H9 (cell line): ENCODE data around the gene IFNL3. TPM values are rescaled to one million over a fixed set of nuclear protein-coding genes. Genes with fewer than 3 reads are reported as not detected.

Source experiments
- DNase-seq: peaks from one replicate; pipeline ENCODE4 v3.0.0-alpha.2; 2017
- H2AFZ ChIP-seq: one replicate; pipeline ENCODE4 v1.6.1; 2013; ENCODE audit warnings: mild to moderate bottlenecking, low read length, control low read depth, moderate library complexity
- H2AK5ac ChIP-seq: 2 replicates; pipeline ENCODE4 v1.6.1; 2013; ENCODE audit warnings: low read length, control low read depth, mixed read lengths; ENCODE audit not compliant: insufficient read length
- H2BK120ac ChIP-seq: one replicate; pipeline ENCODE4 v1.6.1; 2013; ENCODE audit warnings: low read depth, mild to moderate bottlenecking, low read length, control low read depth, inconsistent platforms; ENCODE audit not compliant: poor library complexity, severe bottlenecking
- H2BK12ac ChIP-seq: 2 replicates; pipeline ENCODE4 v1.6.1; 2013; ENCODE audit warnings: low read length, control low read depth, mixed read lengths, low read depth; ENCODE audit not compliant: insufficient read length
- H2BK15ac ChIP-seq: 2 replicates; pipeline ENCODE4 v1.6.1; 2013; ENCODE audit warnings: low read depth, low read length, control low read depth
- H2BK20ac ChIP-seq: one replicate; pipeline ENCODE4 v1.6.1; 2013; ENCODE audit warnings: low read depth, mild to moderate bottlenecking, low read length, control low read depth, inconsistent platforms; ENCODE audit not compliant: poor library complexity, severe bottlenecking
- H2BK5ac ChIP-seq: 2 replicates; pipeline ENCODE4 v1.6.1; 2013; ENCODE audit warnings: low read length, control low read depth, mixed read lengths; ENCODE audit not compliant: insufficient read length
- H3K14ac ChIP-seq: 2 replicates; pipeline ENCODE4 v1.6.1; 2013; ENCODE audit warnings: low read length, control low read depth; ENCODE audit not compliant: insufficient read depth
- H3K18ac ChIP-seq: 2 replicates; pipeline ENCODE4 v1.6.1; 2013; ENCODE audit warnings: low read depth, mild to moderate bottlenecking, mixed read lengths, low read length, control low read depth; ENCODE audit not compliant: insufficient read length
- H3K23ac ChIP-seq: 2 replicates; pipeline ENCODE4 v1.6.1; 2013; ENCODE audit warnings: low read length, control low read depth, mixed read lengths, low read depth; ENCODE audit not compliant: insufficient read length
- H3K23me2 ChIP-seq: 2 replicates; pipeline ENCODE4 v1.6.1; 2013; ENCODE audit warnings: low read depth, mild to moderate bottlenecking, mixed read lengths, low read length, control low read depth; ENCODE audit not compliant: insufficient read length, poor library complexity, severe bottlenecking
- H3K27ac ChIP-seq: 2 replicates; pipeline ENCODE4 v1.5.1; 2013; ENCODE audit warnings: low read length, control low read depth, mixed read lengths, low read depth; ENCODE audit not compliant: insufficient read length
- H3K27me3 ChIP-seq: 2 replicates; pipeline ENCODE4 v1.6.1; 2013; ENCODE audit warnings: low read length, control low read depth, inconsistent platforms; ENCODE audit not compliant: insufficient read depth
- H3K4ac ChIP-seq: 2 replicates; pipeline ENCODE4 v1.6.1; 2013; ENCODE audit warnings: low read depth, mild to moderate bottlenecking, control low read depth, inconsistent platforms, low read length, moderate library complexity
- H3K4me1 ChIP-seq: 2 replicates; pipeline ENCODE4 v1.6.1; 2013; ENCODE audit warnings: low read length, control low read depth, inconsistent platforms; ENCODE audit not compliant: insufficient read depth
- H3K4me2 ChIP-seq: 2 replicates; pipeline ENCODE4 v1.6.1; 2013; ENCODE audit warnings: low read length, control low read depth, mixed read lengths; ENCODE audit not compliant: insufficient read length, insufficient read depth
- H3K56ac ChIP-seq: 2 replicates; pipeline ENCODE4 v1.6.1; 2013; ENCODE audit warnings: low read depth, mild to moderate bottlenecking, mixed read lengths, low read length, control low read depth; ENCODE audit not compliant: insufficient read length
- H3K79me1 ChIP-seq: 2 replicates; pipeline ENCODE4 v1.6.1; 2013; ENCODE audit warnings: low read depth, mild to moderate bottlenecking, moderate library complexity, low read length, control low read depth, inconsistent platforms; ENCODE audit not compliant: insufficient read depth, poor library complexity, severe bottlenecking
- H3K79me2 ChIP-seq: 2 replicates; pipeline ENCODE4 v1.6.1; 2013; ENCODE audit warnings: low read length, control low read depth, inconsistent platforms; ENCODE audit not compliant: insufficient read depth
- H3K9ac ChIP-seq: 2 replicates; pipeline ENCODE4 v1.6.1; 2013; ENCODE audit warnings: low read length, control low read depth, mixed read lengths; ENCODE audit not compliant: insufficient read length; ENCODE audit errors: extremely low read depth
- H3K9me3 ChIP-seq: one replicate; pipeline ENCODE4 v1.6.1; 2013; ENCODE audit warnings: low read depth, low read length, inconsistent platforms; ENCODE audit not compliant: control insufficient read depth
- H3T11ph ChIP-seq: one replicate; pipeline ENCODE4 v1.6.1; 2013; ENCODE audit warnings: mild to moderate bottlenecking, low read length, control low read depth, inconsistent platforms
- H4K20me1 ChIP-seq: one replicate; pipeline ENCODE4 v1.6.1; 2013; ENCODE audit not compliant: control insufficient read depth, insufficient read length, insufficient read depth
- H4K5ac ChIP-seq: 2 replicates; pipeline ENCODE4 v1.6.1; 2013; ENCODE audit warnings: low read depth, mild to moderate bottlenecking, mixed read lengths, low read length, control low read depth; ENCODE audit not compliant: insufficient read length
- H4K8ac ChIP-seq: replicated peaks from 2 replicates; pipeline ENCODE4 v1.6.1; 2013; ENCODE audit warnings: low read length, control low read depth, mixed read lengths, low read depth; ENCODE audit not compliant: insufficient read length
- H4K91ac ChIP-seq: 2 replicates; pipeline ENCODE4 v1.6.1; 2013; ENCODE audit warnings: low read depth, mild to moderate bottlenecking, moderate library complexity, mixed read lengths, low read length, control low read depth; ENCODE audit not compliant: insufficient read length
- H3K27ac Mint-ChIP-seq, 3 experiments: 2 replicates in 2 of 3; 3 replicates in 1 of 3; pipeline ENCODE4 v1.8.0; 2020 to 2021; ENCODE audit warnings: mixed read lengths in 3 of 3, mild to moderate bottlenecking in 1 of 3, moderate library complexity in 1 of 3
- H3K27me3 Mint-ChIP-seq: 2 replicates; pipeline ENCODE4 v1.8.0; 2021; ENCODE audit warnings: low read depth, mild to moderate bottlenecking, moderate library complexity, mixed read lengths
- H3K36me3 Mint-ChIP-seq, 3 experiments: 2 replicates in 2 of 3; 3 replicates in 1 of 3; pipeline ENCODE4 v1.8.0; 2020 to 2021; ENCODE audit warnings: low read depth in 3 of 3, mixed read lengths in 3 of 3; ENCODE audit not compliant: insufficient read depth in 1 of 3
- H3K4me1 Mint-ChIP-seq, 2 experiments: 2 replicates each; pipeline ENCODE4 v1.8.0; 2020; ENCODE audit warnings: mixed read lengths in 2 of 2
- H3K4me3 Mint-ChIP-seq, 2 experiments: 2 replicates in 1 of 2; 3 replicates in 1 of 2; pipeline ENCODE4 v1.8.0; 2020 to 2021; ENCODE audit warnings: mild to moderate bottlenecking in 2 of 2, mixed read lengths in 2 of 2, moderate library complexity in 1 of 2
- H3K9me3 Mint-ChIP-seq, 2 experiments: 2 replicates in 1 of 2; 3 replicates in 1 of 2; pipeline ENCODE4 v1.8.0; 2020; ENCODE audit warnings: mild to moderate bottlenecking in 2 of 2, mixed read lengths in 2 of 2, moderate library complexity in 1 of 2
- CTCF ChIP-seq: fragments of 200-600 bp; sonication (generic); conservative IDR thresholded peaks from 3 replicates; pipeline ENCODE4 v1.8.0; 2021; ENCODE audit warnings: antibody characterized with exemption, mild to moderate bottlenecking
- WGBS: extraction: QIAGEN DNeasy Blood & Tissue Kit; methylation state at CpG from one replicate; pipeline ENCODE4 v1.1.7; 2013; ENCODE audit warnings: missing lambda C conversion rate, low lambda C conversion rate, mixed read lengths; ENCODE audit not compliant: insufficient read length; ENCODE audit errors: extremely low coverage; 5-methylcytosine and 5-hydroxymethylcytosine counted together
- total RNA-seq: library from RNA; stranded (reverse); gene quantifications from 2 replicates; pipeline ENCODE4 v1.2.1, GENCODE V29; 2021

IFNL3 gene
- total RNA-seq, 1 experiment from 2014 or later = not detected

GRCh38 chr19:39251081-39251480 is 6.3 kb upstream of the IFNL3 start:
- H3K27me3 ChIP-seq = peaks cover 35% of the 10 kb centered on the region; the same call in 1 of the 2 replicates
- H3K27me3 Mint-ChIP-seq = peaks cover 90% of the 10 kb centered on the region
- DNase-seq = no peak

More at GRCh38 chr19:39251081-39251480, 6.3 kb upstream of the IFNL3 start:
- peaks cover 2 to 5% of the 10 kb centered on the region in 2 experiments; a peak in 2 of 4 replicates for H3K4me1 Mint-ChIP-seq
- H3K36me3 Mint-ChIP-seq = no peaks in the 10 kb centered on the region
- Histone ChIP-seq H2BK15ac (no peak overlapping the region), H2BK12ac (no peak overlapping the region), H3T11ph (no peak overlapping the region), H2BK5ac (no peak overlapping the region), H3K56ac (no peak overlapping the region), H3K79me1 (no peaks in the 10 kb centered on the region), H3K14ac (no peak overlapping the region), H4K20me1 (no peaks in the 10 kb centered on the region), H2AFZ (no peak overlapping the region), H2AK5ac (no peak overlapping the region), H3K4me1 (no peaks in the 10 kb centered on the region), H3K18ac (no peak overlapping the region), H3K23ac (no peak overlapping the region), H3K27ac (no peak overlapping the region), H4K5ac (no peak overlapping the region), H3K79me2 (no peaks in the 10 kb centered on the region), H3K4me2 (no peak overlapping the region), H3K9me3 (no peaks in the 10 kb centered on the region), H2BK120ac (no peak overlapping the region), H3K4ac (no peak overlapping the region), H3K23me2 (peaks cover 9% of the 10 kb centered on the region), H4K91ac (no peak overlapping the region), H3K9ac (no peak overlapping the region), H2BK20ac (no peak overlapping the region), H4K8ac (no peak overlapping the region)
- no CpG with 5 or more reads among the region's 5 CpGs for WGBS
- H3K9me3 Mint-ChIP-seq = no peaks in the 10 kb centered on the region
- no peak overlapping the region for H3K27ac Mint-ChIP-seq
- H3K4me3 Mint-ChIP-seq = no peak overlapping the region
- no peak for TF ChIP-seq CTCF
